AG09319 (cell line): Measurements from ENCODE around the gene SFXN1.

Source experiments
- DNase-seq: peaks from one replicate; pipeline ENCODE4 v3.0.0-alpha.2; 2010; ENCODE audit warnings: low read depth; ENCODE audit errors: extremely low read depth
- CTCF ChIP-seq: IDR thresholded peaks from 2 replicates; pipeline ENCODE4 v1.5.1; 2011; ENCODE audit warnings: low read depth, mild to moderate bottlenecking, inconsistent platforms, low read length, moderate library complexity

Gene SFXN1

GRCh38 chr5:175517824-175518450, 39.6 kb downstream of the SFXN1 start:
- DNase-seq = no peak
- TF ChIP-seq CTCF = no peak

GRCh38 chr5:175519006-175519405, 40.6 kb downstream of the SFXN1 start:
- no peak for DNase-seq
- no peak for TF ChIP-seq CTCF

- no peak for DNase-seq
- no peak for TF ChIP-seq CTCF
Measured at GRCh38 chr5:175520321-175520720, 42.0 kb downstream of the SFXN1 start.

GRCh38 chr5:175520873-175521272, 42.5 kb downstream of the SFXN1 start:
- no peak for TF ChIP-seq CTCF

GRCh38 chr5:175521313-175521833, 43.0 kb downstream of the SFXN1 start:
- DNase-seq = no peak
- TF ChIP-seq CTCF = no peak

More at GRCh38 chr5:175520873-175521272, 42.5 kb downstream of the SFXN1 start:
- no peak for DNase-seq

- DNase-seq = no peak
- TF ChIP-seq CTCF = no peak
Measured at GRCh38 chr5:175523292-175523691, 44.9 kb downstream of the SFXN1 start.

GRCh38 chr5:175524211-175524610, 45.9 kb downstream of the SFXN1 start:
- DNase-seq = no peak

More at GRCh38 chr5:175524211-175524610, 45.9 kb downstream of the SFXN1 start:
- TF ChIP-seq CTCF = no peak
